Neural cell (in vitro differentiated cells): ENCODE measurements around the gene ATXN7L3.

ENCODE experiments used
- TAF1 ChIP-seq: IDR thresholded peaks from 2 replicates; pipeline ENCODE4 v1.6.1; 2012; ENCODE audit warnings: low read depth
- TF ChIP-seq, protein P1 (sequence below): fragments of 450-650 bp; IDR thresholded peaks from 2 replicates; pipeline ENCODE4 v1.5.1; 2014; ENCODE audit warnings: antibody characterized with exemption, mild to moderate bottlenecking, moderate library complexity; ENCODE audit not compliant: poor library complexity, severe bottlenecking
- TF ChIP-seq, protein P2 (sequence below): IDR thresholded peaks from 2 replicates; pipeline ENCODE4 v1.6.1; 2012; ENCODE audit warnings: borderline replicate concordance

DNA sequence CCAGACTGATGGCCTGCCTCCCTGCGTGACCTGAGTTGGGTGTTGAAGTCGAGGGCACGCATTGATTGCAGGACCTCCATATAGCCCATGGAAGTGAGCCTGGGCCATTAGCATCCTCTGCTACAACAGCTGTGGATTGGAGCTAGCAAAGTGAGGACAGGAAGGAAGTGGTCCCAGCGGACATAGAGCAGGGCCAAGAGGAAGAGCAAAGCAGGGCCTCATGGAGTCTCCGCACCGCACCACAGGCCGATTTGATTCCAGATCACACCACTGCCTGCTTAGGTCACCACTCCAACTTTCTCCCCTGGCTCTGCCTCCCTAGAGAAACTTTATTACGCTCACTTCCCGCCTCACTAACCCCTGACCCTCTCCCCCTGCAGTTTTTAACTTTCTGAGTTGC, 30.5 kb upstream of the ATXN7L3 start:
- TF ChIP-seq, protein P1, sequence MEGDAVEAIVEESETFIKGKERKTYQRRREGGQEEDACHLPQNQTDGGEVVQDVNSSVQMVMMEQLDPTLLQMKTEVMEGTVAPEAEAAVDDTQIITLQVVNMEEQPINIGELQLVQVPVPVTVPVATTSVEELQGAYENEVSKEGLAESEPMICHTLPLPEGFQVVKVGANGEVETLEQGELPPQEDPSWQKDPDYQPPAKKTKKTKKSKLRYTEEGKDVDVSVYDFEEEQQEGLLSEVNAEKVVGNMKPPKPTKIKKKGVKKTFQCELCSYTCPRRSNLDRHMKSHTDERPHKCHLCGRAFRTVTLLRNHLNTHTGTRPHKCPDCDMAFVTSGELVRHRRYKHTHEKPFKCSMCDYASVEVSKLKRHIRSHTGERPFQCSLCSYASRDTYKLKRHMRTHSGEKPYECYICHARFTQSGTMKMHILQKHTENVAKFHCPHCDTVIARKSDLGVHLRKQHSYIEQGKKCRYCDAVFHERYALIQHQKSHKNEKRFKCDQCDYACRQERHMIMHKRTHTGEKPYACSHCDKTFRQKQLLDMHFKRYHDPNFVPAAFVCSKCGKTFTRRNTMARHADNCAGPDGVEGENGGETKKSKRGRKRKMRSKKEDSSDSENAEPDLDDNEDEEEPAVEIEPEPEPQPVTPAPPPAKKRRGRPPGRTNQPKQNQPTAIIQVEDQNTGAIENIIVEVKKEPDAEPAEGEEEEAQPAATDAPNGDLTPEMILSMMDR = no peak
- TF ChIP-seq, protein P2, sequence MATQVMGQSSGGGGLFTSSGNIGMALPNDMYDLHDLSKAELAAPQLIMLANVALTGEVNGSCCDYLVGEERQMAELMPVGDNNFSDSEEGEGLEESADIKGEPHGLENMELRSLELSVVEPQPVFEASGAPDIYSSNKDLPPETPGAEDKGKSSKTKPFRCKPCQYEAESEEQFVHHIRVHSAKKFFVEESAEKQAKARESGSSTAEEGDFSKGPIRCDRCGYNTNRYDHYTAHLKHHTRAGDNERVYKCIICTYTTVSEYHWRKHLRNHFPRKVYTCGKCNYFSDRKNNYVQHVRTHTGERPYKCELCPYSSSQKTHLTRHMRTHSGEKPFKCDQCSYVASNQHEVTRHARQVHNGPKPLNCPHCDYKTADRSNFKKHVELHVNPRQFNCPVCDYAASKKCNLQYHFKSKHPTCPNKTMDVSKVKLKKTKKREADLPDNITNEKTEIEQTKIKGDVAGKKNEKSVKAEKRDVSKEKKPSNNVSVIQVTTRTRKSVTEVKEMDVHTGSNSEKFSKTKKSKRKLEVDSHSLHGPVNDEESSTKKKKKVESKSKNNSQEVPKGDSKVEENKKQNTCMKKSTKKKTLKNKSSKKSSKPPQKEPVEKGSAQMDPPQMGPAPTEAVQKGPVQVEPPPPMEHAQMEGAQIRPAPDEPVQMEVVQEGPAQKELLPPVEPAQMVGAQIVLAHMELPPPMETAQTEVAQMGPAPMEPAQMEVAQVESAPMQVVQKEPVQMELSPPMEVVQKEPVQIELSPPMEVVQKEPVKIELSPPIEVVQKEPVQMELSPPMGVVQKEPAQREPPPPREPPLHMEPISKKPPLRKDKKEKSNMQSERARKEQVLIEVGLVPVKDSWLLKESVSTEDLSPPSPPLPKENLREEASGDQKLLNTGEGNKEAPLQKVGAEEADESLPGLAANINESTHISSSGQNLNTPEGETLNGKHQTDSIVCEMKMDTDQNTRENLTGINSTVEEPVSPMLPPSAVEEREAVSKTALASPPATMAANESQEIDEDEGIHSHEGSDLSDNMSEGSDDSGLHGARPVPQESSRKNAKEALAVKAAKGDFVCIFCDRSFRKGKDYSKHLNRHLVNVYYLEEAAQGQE = no peak
- no peak for TF ChIP-seq TAF1
